ENCODE results near the gene JADE1. TPM values are rescaled to one million over a fixed set of nuclear protein-coding genes. Genes with fewer than 3 reads are reported as not detected.

Gene JADE1
- total RNA-seq, 2 experiments from 2014 or later, result 33.2 to 39.4 TPM

DNA sequence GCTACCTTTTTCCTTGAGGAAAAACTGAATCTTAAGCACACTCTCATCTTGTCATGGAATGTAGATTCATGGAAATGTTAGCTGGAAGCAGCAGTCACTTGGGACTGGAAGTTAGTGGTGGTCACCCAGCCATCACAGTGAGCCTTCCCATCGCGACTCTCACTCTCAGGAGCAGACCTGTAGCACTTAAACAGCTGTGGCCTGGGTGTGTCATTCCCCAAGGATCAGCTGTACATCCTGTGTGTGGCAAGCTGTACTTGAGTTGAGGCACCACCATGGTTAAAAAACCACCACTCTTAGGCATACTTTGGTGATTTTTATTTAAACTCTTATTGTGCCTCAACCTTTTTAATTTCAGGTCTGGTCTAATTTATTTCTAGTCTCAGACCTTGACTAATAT is 46.7 kb downstream of the JADE1 start:
- CTCF ChIA-PET, result interaction anchor here (0.8 to 1.5 kb wide), 3 partner anchors 10 to 63 kb away, joined by 3 to 6 read pairs (median 3); no protein-coding TSS in a partner anchor
- no peak overlapping the region for H3K27ac Mint-ChIP-seq

DNA sequence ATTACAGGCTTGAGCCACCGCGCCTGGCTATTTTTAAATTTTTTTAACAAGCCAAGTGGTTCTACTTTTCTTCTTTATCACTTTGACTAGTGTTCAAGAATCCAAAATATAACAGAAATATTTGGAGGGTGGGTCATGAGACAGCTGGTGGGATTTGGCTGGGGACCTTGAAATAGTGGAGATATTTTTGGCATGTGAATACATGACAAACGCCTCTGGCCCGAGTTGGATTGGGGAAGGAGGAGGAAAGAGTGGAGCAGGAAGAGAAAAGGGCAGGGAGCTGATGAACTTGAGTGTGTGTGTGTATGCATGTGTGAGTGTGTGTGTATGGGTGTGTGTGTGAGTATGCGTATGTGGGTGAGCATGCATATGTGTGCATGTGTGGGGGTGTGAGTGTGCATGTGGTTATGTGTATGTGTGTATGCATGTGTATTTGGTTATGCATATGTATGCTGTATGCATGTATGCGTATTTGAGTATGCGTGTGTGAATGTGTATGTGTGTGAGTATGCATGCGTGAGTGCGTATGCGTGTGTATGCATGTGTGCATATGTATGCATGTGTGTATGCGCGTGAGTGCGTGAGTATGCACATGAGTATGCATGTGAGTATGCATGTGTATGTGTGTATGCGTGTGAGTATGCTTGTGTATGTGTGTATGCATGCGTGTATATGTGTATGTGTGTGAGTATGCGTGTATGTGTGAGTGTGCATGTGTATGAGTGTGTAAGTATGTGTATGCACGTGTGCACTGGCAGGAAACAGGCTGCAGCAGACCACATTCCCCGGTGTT is 49.6 kb downstream of the JADE1 start:
- Mint-ChIP-seq H3K27me3 (no peaks in the 10 kb centered on the region), H3K36me3 (ENCODE audit: low read depth) (peaks cover 68% of the 10 kb centered on the region), H3K4me1 (peaks cover 61% of the 10 kb centered on the region), H3K9me3 (no peaks in the 10 kb centered on the region), H3K4me3 (no peak overlapping the region), H3K27ac (peak overlapping the region; percentile 5)
- POLR2A ChIA-PET, result no interaction called here
- CTCF ChIA-PET, result interaction anchor here (0.7 to 1.5 kb wide), 3 partner anchors 15 to 30 kb away, joined by 3 to 4 read pairs (median 3); no protein-coding TSS in a partner anchor
- no peak for DNase-seq

More for the DNA sequence above, 46.7 kb downstream of the JADE1 start:
- Mint-ChIP-seq H3K4me3 (no peak overlapping the region), H3K36me3 (ENCODE audit: low read depth) (peaks cover 73% of the 10 kb centered on the region), H3K4me1 (peaks cover 50% of the 10 kb centered on the region), H3K9me3 (no peaks in the 10 kb centered on the region), H3K27me3 (no peaks in the 10 kb centered on the region)
- no peak for DNase-seq
- POLR2A ChIA-PET, result no interaction called here

DNA sequence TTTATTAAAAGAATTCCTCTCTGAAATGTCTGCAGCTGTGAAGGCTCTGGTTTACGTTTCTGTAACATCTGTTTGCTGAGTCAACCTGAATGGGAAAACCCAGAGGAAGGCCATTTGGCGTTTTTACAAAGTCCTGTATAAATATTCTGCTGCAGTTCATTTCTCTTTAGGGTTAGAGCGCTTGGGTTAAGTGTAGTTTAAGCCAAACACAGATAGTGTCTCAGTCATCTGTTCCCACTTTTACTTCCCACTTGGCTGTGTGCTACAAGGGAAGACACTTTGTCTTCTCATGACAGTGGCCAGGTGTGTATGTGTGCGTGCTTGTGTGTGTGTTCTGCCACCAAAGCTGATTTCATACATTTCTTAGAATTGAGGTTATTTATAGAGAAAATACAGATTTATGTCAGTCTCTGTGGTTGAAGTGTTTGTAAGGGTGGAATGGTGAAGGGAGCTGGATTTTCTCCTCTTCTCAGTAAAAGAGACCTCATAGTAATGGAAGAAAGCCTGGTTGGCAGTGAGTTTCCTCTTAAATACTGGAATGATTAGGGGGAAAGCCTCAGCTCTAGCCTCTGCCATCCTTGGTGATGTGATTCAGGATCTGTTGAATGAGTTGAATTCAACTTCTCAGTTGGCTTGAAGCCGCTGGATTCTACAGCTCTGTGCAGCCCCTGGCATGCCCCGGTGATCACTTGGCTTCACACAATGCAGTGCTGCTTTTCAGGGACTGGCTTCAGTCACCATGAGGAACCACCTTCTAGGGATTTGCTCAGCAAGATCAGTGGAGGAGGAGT is 50.6 kb downstream of the JADE1 start:
- ChIA-PET CTCF (no interaction called here), POLR2A (no interaction called here)
- H3K27ac Mint-ChIP-seq, result no peak overlapping the region
- no peak overlapping the region for H3K4me3 Mint-ChIP-seq
- H3K4me1 Mint-ChIP-seq, result peaks cover 51% of the 10 kb centered on the region
- H3K9me3 Mint-ChIP-seq, result no peaks in the 10 kb centered on the region
- H3K36me3 Mint-ChIP-seq (ENCODE audit: low read depth), result peaks cover 68% of the 10 kb centered on the region
- no peaks in the 10 kb centered on the region for H3K27me3 Mint-ChIP-seq
- DNase-seq, result no peak

DNA sequence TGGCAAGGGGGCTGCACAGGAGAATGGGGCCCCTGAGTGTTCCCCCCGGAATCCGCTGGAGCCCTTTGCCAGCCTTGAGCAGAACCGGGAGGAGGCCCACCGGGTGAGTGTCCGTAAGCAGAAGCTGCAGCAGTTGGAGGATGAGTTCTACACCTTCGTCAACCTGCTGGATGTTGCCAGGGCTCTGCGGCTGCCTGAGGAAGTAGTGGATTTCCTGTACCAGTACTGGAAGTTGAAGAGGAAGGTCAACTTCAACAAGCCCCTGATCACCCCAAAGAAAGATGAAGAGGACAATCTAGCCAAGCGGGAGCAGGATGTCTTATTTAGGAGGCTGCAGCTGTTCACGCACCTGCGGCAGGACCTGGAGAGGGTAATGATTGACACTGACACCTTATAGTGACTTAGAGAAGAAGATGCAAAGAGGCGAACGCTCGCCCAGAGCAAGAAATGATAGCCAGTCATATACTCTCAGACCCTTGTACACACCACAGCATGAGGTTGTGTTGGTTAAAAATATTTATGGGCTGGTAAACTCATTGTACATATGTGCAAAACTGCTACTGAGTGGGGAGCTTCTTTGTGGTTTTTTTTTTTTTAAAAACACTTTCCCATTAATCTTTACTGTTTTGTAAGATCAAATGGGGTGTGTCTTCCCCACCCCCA is 52.5 kb downstream of the JADE1 start:
- no peak for DNase-seq
- H3K27me3 Mint-ChIP-seq, result no peaks in the 10 kb centered on the region
- peaks cover 67% of the 10 kb centered on the region for H3K36me3 Mint-ChIP-seq (ENCODE audit: low read depth)
- H3K9me3 Mint-ChIP-seq, result no peaks in the 10 kb centered on the region
- H3K4me3 Mint-ChIP-seq, result peak overlapping the region; percentile 39
- peaks cover 48% of the 10 kb centered on the region for H3K4me1 Mint-ChIP-seq
- H3K27ac Mint-ChIP-seq, result peak overlapping the region; percentile 71
- ChIA-PET CTCF (interaction anchor here (0.7 to 1.6 kb wide), 3 partner anchors 27 to 50 kb away, joined by 3 read pairs; no protein-coding TSS in a partner anchor), POLR2A (no interaction called here)

DNA sequence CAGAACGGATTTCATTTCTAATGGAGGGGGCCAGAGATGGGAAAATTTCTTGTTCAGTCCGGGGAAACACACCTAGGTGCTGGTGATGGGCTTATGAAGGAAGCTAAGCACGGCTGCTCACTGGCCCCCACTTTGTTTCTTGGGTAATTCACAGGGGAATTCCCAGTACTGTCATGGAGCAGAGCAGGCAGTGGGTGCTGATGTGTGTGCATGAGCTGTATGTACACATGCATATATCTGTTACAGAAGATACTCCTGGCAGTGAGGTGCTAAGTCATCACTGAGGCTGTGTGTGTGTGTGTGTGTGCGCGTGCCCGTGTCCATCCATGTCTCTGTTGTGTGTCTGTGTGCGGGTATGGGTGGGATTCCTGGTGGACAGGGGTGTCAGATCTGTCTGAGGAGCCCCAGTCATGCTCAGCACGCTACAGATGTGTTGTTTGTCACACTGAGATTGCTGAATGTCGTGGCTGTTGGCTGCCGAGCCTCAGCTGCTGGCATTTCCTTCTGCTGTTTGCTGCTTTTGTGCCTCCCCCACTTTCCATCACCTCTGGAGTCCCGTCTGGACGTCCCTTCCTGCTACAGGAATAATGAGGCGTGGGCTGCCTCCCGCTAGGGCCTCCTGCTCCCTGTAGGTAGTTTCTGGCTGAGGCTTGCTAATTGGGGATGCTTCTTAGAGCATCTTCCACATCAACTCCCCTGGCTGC is 53.3 kb downstream of the JADE1 start:
- peaks cover 46% of the 10 kb centered on the region for H3K4me1 Mint-ChIP-seq
- H3K27ac Mint-ChIP-seq, result no peak overlapping the region
- ChIA-PET CTCF (interaction anchor here (0.7 to 1.7 kb wide), 6 partner anchors 8 to 51 kb away, joined by 3 to 7 read pairs (median 3); no protein-coding TSS in a partner anchor), POLR2A (no interaction called here)
- no peak overlapping the region for H3K4me3 Mint-ChIP-seq
- H3K9me3 Mint-ChIP-seq, result no peaks in the 10 kb centered on the region
- H3K27me3 Mint-ChIP-seq, result no peaks in the 10 kb centered on the region
- peaks cover 66% of the 10 kb centered on the region for H3K36me3 Mint-ChIP-seq (ENCODE audit: low read depth)
- DNase-seq, result no peak

DNA sequence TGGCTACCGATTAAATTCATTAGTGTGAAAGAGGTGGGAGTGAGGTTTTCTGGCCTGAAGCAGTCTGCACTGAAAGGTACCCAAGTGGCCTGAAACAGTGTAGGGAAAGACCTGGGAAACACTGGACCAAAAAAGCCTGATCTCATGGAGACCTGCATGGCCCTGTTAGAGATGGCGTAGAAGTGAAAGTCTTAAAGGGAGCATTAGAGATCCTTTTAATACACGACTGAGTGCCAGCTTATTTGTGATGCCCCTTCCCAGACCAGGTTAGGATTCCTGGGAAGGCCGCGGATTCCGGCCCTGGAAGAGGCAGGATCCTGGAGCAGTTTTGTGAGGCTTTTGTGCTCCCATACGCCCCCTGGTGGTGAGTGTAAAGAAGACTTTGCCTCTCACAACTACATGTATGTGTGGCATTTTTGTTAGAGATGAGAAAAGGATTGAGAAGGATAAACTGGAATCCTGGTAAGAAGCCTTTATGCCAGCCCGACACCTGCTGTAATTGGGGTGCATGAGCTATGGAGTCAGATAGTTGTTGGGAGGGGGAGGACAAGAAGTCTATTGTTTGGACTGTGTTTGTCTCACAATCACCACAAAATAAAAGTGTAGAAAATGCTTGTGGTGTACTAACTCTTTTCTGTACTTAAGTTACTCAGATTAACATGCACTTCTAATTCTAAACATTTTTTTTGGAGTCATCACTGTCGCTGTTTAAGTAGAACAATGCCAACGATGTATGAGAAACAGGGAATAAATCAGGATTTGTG is 54.0 kb downstream of the JADE1 start:
- Mint-ChIP-seq H3K4me3 (no peak overlapping the region), H3K36me3 (ENCODE audit: low read depth) (peaks cover 65% of the 10 kb centered on the region), H3K9me3 (no peaks in the 10 kb centered on the region), H3K27ac (no peak overlapping the region), H3K27me3 (no peaks in the 10 kb centered on the region), H3K4me1 (peaks cover 46% of the 10 kb centered on the region)
- CTCF ChIA-PET, result interaction anchor here (0.9 to 1.7 kb wide), 5 partner anchors 8 to 51 kb away, joined by 3 to 7 read pairs (median 3); no protein-coding TSS in a partner anchor
- DNase-seq, result peak; percentile 71
- POLR2A ChIA-PET, result no interaction called here

DNA sequence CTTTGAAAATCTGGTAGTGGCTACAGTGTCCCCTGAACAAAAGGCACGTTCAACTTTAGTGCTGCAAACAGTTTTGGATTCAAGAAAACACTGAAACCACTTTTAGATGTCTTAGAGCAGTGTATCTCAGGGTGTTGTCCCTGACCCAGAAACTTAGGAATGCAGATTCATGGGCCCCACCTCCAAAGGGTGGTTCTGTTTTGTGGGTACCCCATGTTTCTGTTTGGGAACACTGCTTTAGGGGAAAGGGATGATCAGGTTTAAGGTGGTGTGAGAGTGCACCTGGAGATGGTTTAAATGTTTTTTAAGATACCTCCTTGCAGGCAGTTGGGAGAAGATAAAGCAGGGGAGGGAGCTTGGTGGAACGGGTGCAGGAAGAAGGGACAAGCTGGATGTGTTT is 55.6 kb downstream of the JADE1 start:
- H3K4me3 Mint-ChIP-seq, result no peak overlapping the region
- CTCF ChIA-PET, result no interaction called here
- peaks cover 67% of the 10 kb centered on the region for H3K36me3 Mint-ChIP-seq (ENCODE audit: low read depth)
- no peaks in the 10 kb centered on the region for H3K27me3 Mint-ChIP-seq
- no peak for DNase-seq
- H3K27ac Mint-ChIP-seq, result peak overlapping the region; percentile 33
- H3K4me1 Mint-ChIP-seq, result peaks cover 34% of the 10 kb centered on the region
- POLR2A ChIA-PET, result no interaction called here
- no peaks in the 10 kb centered on the region for H3K9me3 Mint-ChIP-seq

DNA sequence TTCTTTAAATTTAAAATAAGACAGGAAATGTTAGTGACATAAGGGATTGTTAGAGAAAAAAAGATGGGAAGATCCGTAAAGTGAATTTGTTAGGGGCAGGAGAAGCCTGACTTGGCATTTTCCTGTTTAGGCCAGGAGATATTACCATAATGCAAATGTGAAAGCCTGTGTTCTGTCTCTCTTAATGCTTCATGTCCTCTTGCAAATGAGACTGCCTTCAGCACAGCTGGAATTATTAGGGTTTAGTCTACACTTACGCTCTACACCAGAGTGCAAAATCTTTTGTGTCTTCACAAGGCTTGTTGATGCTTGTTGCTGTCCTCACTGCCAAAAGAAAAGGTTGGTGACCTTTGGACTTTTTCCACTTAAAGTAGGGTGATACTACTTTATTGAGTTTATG is 56.8 kb downstream of the JADE1 start:
- ChIA-PET CTCF (interaction anchor here (1.0 kb wide), 2 partner anchors 10 to 16 kb away, joined by 3 read pairs; no protein-coding TSS in a partner anchor), POLR2A (no interaction called here)
- no peak for DNase-seq
- H3K27ac Mint-ChIP-seq, result no peak overlapping the region
- H3K36me3 Mint-ChIP-seq (ENCODE audit: low read depth), result peaks cover 66% of the 10 kb centered on the region
- no peaks in the 10 kb centered on the region for H3K9me3 Mint-ChIP-seq
- H3K27me3 Mint-ChIP-seq, result no peaks in the 10 kb centered on the region
- peaks cover 30% of the 10 kb centered on the region for H3K4me1 Mint-ChIP-seq
- no peak overlapping the region for H3K4me3 Mint-ChIP-seq

DNA sequence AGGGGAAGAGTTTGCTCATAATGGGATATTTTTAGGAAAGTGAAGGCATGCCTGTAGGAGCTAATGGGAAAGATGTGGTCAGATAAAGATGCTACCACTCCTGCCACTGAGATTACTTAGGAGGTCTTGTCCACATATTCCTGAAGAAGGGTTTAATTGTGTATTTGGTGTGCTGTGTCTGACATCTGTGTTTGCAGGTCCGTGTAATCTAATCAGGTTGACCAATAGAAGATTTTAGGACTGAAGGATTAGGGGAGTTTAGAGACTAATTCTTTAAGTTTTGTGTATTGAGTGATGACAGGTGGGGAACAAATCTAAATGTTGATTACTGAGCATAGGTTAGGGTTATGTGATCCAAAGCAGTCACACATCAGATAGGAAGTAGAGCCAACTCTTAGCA is 57.2 kb downstream of the JADE1 start:
- Mint-ChIP-seq H3K36me3 (ENCODE audit: low read depth) (peaks cover 66% of the 10 kb centered on the region), H3K9me3 (no peaks in the 10 kb centered on the region), H3K27me3 (no peaks in the 10 kb centered on the region), H3K4me3 (no peak overlapping the region), H3K27ac (no peak overlapping the region), H3K4me1 (peaks cover 27% of the 10 kb centered on the region)
- no peak for DNase-seq
- CTCF ChIA-PET, result interaction anchor here (1.0 kb wide), 1 partner anchor 11 kb away, joined by 3 read pairs; no protein-coding TSS in a partner anchor
- POLR2A ChIA-PET, result no interaction called here

DNA sequence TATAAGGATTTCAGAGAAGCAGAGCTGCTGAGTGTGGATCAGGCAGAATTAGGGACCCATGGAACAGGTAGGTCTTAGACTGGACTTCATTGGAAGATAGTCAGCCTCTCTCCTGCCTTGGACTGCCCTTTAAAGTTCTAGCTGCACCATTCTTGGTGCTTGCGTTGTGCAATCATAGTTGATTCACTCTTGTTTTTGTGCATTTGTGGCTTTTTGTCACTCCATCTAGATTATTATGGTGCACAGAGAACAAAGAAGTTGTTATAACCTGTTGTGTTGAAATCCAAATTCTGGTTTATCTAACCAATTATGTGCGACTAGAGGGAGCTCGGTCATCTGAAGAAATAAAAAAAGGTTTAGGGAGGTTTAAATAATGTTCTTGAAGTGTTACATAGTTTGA is 59.3 kb downstream of the JADE1 start:
- CTCF ChIA-PET, result no interaction called here
- Mint-ChIP-seq H3K36me3 (ENCODE audit: low read depth) (peaks cover 69% of the 10 kb centered on the region), H3K9me3 (no peaks in the 10 kb centered on the region), H3K27ac (no peak overlapping the region), H3K4me3 (no peak overlapping the region), H3K4me1 (peaks cover 7% of the 10 kb centered on the region), H3K27me3 (no peaks in the 10 kb centered on the region)
- DNase-seq, result no peak
- POLR2A ChIA-PET, result no interaction called here

DNA sequence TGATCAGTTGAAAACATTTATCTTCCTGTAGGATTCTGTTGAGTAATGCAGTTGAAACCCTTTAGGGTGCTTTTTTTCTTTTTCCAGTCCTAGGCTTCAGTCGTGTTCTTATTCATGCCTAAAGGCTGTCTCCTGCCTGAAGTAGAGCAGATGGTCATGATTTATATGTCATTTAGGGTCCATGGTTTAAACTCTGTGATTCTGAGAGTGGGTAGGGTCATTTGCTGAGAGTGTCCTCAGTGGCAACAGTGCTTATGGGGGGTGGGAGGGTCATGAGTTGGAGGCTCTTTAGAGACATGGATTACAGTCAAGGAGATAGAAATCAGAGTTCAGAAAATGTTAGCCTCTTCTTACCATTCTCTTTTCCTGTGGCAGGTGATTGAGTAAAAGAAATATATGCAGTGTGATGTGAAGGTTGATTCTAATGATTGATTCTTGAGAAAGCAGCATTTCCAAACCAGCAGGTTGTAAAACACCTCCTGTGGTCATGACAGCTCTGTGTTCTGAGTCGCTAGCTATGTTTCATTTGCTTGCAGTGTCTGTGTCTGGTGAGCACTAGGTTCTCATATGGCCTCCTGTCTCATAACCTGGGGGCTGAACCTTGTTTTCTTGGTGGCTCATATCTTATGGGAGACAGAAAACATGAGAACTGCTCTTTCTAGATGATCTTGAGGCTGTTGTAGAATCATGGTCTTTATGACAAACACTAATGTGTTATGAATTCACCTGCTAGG is 60.4 kb downstream of the JADE1 start:
- Mint-ChIP-seq H3K4me3 (no peak overlapping the region), H3K27ac (no peak overlapping the region), H3K9me3 (no peaks in the 10 kb centered on the region), H3K36me3 (ENCODE audit: low read depth) (peaks cover 68% of the 10 kb centered on the region), H3K27me3 (no peaks in the 10 kb centered on the region), H3K4me1 (peaks cover 7% of the 10 kb centered on the region)
- no peak for DNase-seq
- POLR2A ChIA-PET, result no interaction called here
- CTCF ChIA-PET, result no interaction called here

All from activated CD4-positive, alpha-beta T cell treated with anti-CD3 and anti-CD28 coated beads, Interleukin-2, amount 10 ng/mL, durations not matched to agents 7 days and 5 days (primary cell).